ENCODE measurements around the gene TCF7L2.

The TCF7L2 gene

DNA sequence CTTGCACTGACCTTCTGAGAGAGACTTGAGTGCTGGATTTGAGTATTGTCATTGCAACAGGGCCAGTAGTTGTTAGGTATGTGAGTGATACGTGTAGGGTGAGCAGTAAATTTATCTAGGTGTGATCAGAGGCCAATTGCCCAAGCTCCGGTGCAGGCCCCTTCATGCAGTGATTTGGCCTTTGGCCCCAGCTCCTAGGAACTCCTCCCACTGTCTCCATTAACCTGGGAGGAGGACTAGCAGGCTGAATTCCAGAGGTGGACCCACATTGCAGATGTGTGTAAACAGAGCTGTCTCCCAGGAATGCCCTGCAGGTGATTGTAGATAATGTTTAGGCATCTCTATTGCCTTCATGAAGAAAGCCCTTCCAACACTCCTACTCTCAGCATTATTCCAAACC lies 19.5 kb downstream of the TCF7L2 start:
- no peak for FAIRE-seq
- TF ChIP-seq POLR2A (IDR thresholded peaks at IDR 0.05; ENCODE audit: low read depth, low read length) = no peak
- TF ChIP-seq TAF1 (IDR thresholded peaks at IDR 0.05; ENCODE audit: borderline replicate concordance, low read depth, low read length) = no peak
- TF ChIP-seq POLR2AphosphoS5 (IDR thresholded peaks at IDR 0.05; ENCODE audit: low read depth, low read length) = no peak
- no peak for DNase-seq (ENCODE audit: insufficient read length)

GRCh38 chr10:112970021-112970420 lies 20.0 kb downstream of the TCF7L2 start:
- TF ChIP-seq TAF1 (IDR thresholded peaks at IDR 0.05; ENCODE audit: borderline replicate concordance, low read depth, low read length) (no peak), POLR2AphosphoS5 (IDR thresholded peaks at IDR 0.05; ENCODE audit: low read depth, low read length) (no peak), POLR2A (IDR thresholded peaks at IDR 0.05; ENCODE audit: low read depth, low read length) (no peak)
- FAIRE-seq (no peak), DNase-seq (ENCODE audit: insufficient read length) (no peak)

- no peak for DNase-seq (ENCODE audit: insufficient read length)
- no peak for TF ChIP-seq TAF1 (IDR thresholded peaks at IDR 0.05; ENCODE audit: borderline replicate concordance, low read depth, low read length)
- FAIRE-seq = no peak
Observed at GRCh38 chr10:112972606-112973005, 22.6 kb downstream of the TCF7L2 start.

DNA sequence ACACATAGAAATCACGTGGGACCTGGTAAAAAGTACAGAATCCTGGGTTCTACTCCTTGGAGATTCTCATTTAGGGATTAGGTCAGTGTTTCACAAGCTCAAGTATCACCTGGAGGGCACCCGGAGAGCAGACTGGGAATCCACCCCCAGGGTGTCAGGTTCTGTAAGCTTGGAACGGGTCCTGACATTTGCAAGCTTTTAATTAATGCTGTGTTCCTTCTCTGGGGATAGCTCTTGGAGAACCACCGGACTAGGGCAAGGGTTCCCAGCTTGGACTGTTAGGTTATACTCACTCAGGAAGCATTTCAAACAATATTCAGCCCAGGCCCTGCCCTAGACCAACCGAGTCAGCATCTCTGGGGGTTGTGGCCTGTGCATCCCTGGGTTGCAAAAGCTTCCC lies 23.0 kb downstream of the TCF7L2 start:
- DNase-seq (ENCODE audit: insufficient read length) = no peak
- TF ChIP-seq POLR2AphosphoS5 (IDR thresholded peaks at IDR 0.05; ENCODE audit: low read depth, low read length) (no peak), TAF1 (IDR thresholded peaks at IDR 0.05; ENCODE audit: borderline replicate concordance, low read depth, low read length) (no peak), POLR2A (IDR thresholded peaks at IDR 0.05; ENCODE audit: low read depth, low read length) (no peak)
- no peak for FAIRE-seq

GRCh38 chr10:112973805-112974204 lies 23.8 kb downstream of the TCF7L2 start:
- TF ChIP-seq POLR2AphosphoS5 (IDR thresholded peaks at IDR 0.05; ENCODE audit: low read depth, low read length) (no peak), POLR2A (IDR thresholded peaks at IDR 0.05; ENCODE audit: low read depth, low read length) (no peak), TAF1 (IDR thresholded peaks at IDR 0.05; ENCODE audit: borderline replicate concordance, low read depth, low read length) (no peak)
- DNase-seq (ENCODE audit: insufficient read length) = no peak
- FAIRE-seq = no peak

DNA sequence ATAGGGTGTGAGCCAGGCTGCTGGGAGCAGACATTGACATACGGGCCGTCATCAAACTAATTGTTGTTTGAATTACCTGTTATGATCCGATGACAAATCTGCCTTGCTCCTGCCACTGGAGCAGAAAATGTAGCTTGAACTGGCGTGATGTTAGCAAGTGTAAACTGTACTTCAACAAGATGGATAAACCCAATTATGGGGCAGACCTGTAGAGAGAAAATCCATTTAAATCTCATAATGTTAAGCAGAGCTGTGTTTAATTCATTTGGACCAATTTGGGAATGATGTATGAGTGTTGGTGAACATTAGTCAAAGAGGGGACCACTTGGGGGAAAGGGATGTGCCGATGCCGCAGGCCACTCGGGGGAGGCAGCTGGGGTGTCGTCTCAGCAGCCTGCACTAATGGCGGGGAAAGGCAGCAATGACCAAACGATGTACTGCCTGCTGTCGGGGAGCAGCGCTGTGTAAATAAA lies 27.4 kb downstream of the TCF7L2 start:
- DNase-seq (ENCODE audit: insufficient read length) (no peak), FAIRE-seq (no peak)
- TF ChIP-seq TAF1 (IDR thresholded peaks at IDR 0.05; ENCODE audit: borderline replicate concordance, low read depth, low read length) (no peak), POLR2AphosphoS5 (IDR thresholded peaks at IDR 0.05; ENCODE audit: low read depth, low read length) (no peak), POLR2A (IDR thresholded peaks at IDR 0.05; ENCODE audit: low read depth, low read length) (no peak)

DNA sequence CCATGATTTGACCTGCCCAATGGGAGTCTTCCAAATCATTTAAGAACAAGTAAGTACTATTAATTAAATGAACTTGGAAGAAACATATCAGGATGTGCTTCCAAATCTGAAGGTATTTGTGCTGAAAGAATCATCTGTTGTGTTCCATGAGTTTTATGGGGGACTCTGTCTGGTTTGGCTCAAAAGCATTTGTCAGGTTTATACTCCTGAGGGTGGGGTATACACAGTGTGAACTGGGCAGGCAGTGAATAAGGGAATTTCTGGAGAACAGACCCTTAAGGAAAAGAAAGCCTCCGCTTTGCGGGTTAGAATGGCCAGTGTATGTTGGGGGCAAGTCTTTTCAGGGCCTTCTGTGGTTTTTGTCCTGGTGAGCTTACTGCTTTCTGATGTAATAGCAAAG lies 29.9 kb downstream of the TCF7L2 start:
- FAIRE-seq = no peak
- no peak for DNase-seq (ENCODE audit: insufficient read length)
- TF ChIP-seq POLR2AphosphoS5 (IDR thresholded peaks at IDR 0.05; ENCODE audit: low read depth, low read length) (no peak), POLR2A (IDR thresholded peaks at IDR 0.05; ENCODE audit: low read depth, low read length) (no peak), TAF1 (IDR thresholded peaks at IDR 0.05; ENCODE audit: borderline replicate concordance, low read depth, low read length) (no peak)

- TF ChIP-seq POLR2AphosphoS5 (IDR thresholded peaks at IDR 0.05; ENCODE audit: low read depth, low read length) (no peak), POLR2A (IDR thresholded peaks at IDR 0.05; ENCODE audit: low read depth, low read length) (no peak), TAF1 (IDR thresholded peaks at IDR 0.05; ENCODE audit: borderline replicate concordance, low read depth, low read length) (no peak)
- FAIRE-seq = no peak
- no peak for DNase-seq (ENCODE audit: insufficient read length)
Observed at GRCh38 chr10:112980937-112981336, 30.9 kb downstream of the TCF7L2 start.

GRCh38 chr10:112981553-112981952 lies 31.5 kb downstream of the TCF7L2 start:
- TF ChIP-seq POLR2AphosphoS5 (IDR thresholded peaks at IDR 0.05; ENCODE audit: low read depth, low read length) = no peak; the same call in 1 of the 2 replicates
- TF ChIP-seq TAF1 (IDR thresholded peaks at IDR 0.05; ENCODE audit: borderline replicate concordance, low read depth, low read length) = no peak
- no peak for TF ChIP-seq POLR2A (IDR thresholded peaks at IDR 0.05; ENCODE audit: low read depth, low read length)
- FAIRE-seq (peak; percentile 9), DNase-seq (ENCODE audit: insufficient read length) (no peak)

DNA sequence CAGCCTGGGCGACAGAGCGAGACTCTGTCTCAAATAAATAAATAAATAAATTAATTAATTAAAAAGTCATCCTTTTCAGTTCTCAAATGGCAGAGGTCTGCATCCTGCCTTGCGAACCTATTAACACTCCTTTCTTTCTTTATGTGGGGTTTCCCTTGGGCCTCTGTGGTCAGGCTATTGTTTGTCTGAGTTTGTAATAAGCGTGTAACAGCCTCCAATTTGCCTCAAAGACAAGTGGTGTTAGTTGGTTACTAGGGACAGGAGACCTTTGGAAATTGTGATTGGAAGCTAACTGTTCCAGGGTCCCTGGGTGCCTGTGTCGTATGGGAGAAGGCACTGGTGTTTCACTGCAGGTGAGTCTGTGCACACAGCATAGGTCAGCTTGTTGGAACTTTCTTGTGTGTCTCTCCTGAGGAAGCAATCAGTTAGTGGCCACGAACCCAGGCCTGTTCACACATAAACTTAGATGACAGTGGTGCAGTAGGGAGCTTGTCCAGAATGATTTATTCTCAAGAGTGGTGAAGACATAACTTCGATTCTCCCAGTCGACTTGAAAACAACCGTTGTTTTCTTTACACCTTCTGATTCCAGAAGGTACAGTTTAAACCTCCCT lies 33.5 kb downstream of the TCF7L2 start:
- TF ChIP-seq POLR2A (IDR thresholded peaks at IDR 0.05; ENCODE audit: low read depth, low read length) (no peak), TAF1 (IDR thresholded peaks at IDR 0.05; ENCODE audit: borderline replicate concordance, low read depth, low read length) (no peak), POLR2AphosphoS5 (IDR thresholded peaks at IDR 0.05; ENCODE audit: low read depth, low read length) (no peak)
- FAIRE-seq = no peak
- no peak for DNase-seq (ENCODE audit: insufficient read length)

- TF ChIP-seq TAF1 (IDR thresholded peaks at IDR 0.05; ENCODE audit: borderline replicate concordance, low read depth, low read length) = no peak
- TF ChIP-seq POLR2AphosphoS5 (IDR thresholded peaks at IDR 0.05; ENCODE audit: low read depth, low read length) = no peak
- no peak for TF ChIP-seq POLR2A (IDR thresholded peaks at IDR 0.05; ENCODE audit: low read depth, low read length)
- FAIRE-seq (no peak), DNase-seq (ENCODE audit: insufficient read length) (no peak)
Observed at GRCh38 chr10:112984756-112985155, 34.7 kb downstream of the TCF7L2 start.

GRCh38 chr10:112985690-112986543 lies 35.9 kb downstream of the TCF7L2 start:
- no peak for FAIRE-seq
- TF ChIP-seq POLR2A (IDR thresholded peaks at IDR 0.05; ENCODE audit: low read depth, low read length) (no peak), TAF1 (IDR thresholded peaks at IDR 0.05; ENCODE audit: borderline replicate concordance, low read depth, low read length) (no peak), POLR2AphosphoS5 (IDR thresholded peaks at IDR 0.05; ENCODE audit: low read depth, low read length) (no peak)
- no peak for DNase-seq (ENCODE audit: insufficient read length)

Data from GM12892 (cell line).